GM04503 (cell line): ENCODE measurements around the gene TOM1L2.

ENCODE experiments used
- DNase-seq: peaks from one replicate; pipeline ENCODE4 v3.0.0-alpha.2; 2012; ENCODE audit warnings: low read depth

Gene TOM1L2

DNA sequence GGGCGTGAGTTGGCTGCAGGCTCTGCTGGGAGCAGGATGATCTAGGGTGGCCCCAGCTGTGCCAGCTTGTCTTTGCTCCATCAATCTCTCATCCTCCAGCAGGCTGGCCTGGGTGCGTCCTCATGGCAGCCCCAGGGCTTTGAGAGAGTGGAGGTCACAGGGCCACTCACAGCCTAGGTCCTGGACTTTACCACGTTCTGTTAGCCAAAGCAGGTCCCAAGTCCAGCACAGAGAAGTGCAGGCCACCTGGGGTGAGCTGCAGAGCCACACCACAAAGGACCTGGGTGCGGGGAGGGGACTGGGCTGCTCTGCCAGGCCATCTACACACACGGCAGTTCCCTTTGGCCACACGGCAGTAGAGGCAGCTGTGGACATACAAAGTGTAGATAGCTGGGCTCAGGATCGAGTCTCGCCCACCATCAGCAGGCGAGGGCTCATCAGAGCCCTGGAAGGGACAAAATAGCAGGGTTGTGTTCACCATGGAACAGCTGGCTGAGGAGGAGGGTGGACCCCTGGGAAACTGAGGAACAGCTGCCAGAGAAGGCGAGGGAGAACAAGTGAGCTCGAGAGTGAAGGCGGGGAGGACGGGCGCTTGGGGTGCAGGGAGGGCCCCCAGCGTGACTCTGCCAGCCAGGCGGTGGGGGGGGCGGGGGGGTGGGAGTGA is 165.5 kb downstream of the TOM1L2 start:
- DNase-seq: no peak

DNA sequence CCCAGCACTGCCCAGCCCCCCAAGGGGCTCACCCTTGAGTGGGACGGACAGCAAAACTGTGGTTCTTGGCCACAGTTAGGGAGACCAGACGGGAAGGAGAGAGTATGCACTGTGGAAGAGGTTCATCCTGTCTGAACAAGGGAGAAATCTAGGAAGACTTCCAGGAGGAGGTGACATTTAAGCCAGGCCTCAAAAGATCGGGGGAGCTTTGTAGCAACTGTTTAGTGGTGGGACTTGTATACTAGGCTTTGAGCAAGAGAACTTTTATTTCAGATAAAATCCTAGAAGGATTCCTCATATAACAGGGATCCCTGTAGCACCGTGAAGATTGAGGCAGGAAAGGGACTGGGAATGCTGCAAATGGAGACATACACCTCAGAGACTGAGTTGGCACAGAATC is 166.2 kb downstream of the TOM1L2 start:
- no peak for DNase-seq

DNA sequence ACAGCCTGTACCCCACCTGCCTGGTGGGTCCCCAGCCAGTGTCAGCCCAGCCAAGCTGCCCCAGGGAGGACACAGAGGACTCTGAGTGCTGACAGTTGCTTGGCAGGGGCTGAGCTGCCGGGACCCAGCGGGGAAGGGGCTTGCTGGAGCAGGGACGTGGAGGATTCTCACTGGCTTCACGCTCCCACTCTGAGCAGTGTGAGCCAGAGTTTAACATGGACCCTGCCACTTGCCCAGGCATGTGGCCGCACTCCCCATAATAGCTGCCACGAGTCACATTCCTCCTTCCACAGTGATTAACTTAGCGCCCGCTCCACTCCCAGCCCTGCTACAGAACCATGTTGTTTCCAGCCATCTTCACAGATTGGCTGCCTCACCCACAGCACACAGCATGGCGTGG is 166.6 kb downstream of the TOM1L2 start:
- no peak for DNase-seq

DNA sequence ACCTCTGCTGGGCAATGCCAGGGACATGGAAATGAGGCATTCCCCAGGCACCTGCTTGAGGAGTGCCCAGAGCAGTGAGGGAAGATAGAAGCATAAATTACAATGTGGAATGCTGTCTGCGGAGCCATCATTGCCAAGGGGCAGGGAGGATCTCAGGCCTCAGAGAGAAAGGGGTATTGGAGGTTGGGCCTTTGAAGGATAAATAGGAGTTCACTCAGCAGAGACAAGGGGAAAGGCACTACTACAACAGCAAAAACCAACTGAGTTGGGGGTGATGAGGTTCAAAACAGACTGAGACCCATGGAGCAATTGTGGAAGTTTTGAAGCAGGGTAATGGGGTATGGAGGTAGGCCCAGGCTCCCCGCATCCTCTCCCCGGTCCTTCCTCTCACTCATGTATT is 168.2 kb downstream of the TOM1L2 start:
- no peak for DNase-seq

DNA sequence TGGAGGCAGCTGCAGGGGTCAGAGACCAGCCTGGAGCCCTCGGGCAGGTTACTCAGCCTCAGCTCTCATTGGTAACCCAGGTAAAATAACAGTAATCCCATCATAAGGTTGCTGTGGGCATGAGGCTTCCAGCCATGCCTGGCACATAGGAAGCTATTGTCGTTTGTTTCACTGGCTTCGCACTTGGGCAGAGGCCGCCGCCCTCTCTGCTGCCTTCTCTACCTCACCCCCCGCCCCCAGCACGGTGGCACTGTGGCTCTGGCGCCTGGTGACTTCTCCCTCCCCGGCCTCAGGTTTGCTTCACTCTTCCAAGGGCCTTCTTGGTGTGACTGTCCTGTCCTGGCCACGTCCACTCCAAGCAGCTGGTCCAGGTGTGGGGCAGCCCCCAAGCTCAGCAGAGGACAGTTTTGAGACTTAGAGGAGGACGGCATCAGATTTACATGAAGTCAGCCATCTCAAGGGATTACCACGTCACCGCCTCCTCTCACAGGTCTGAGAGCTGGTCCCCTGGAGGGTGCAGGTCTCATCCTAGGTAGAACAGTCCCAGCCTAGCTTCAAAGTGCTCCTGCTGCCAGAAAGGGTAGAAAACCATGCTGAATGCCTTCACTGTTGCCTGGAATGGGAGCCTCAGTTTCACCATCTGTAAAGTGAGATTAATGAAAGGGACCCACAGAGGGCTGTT is 170.3 kb downstream of the TOM1L2 start:
- DNase-seq: no peak

DNA sequence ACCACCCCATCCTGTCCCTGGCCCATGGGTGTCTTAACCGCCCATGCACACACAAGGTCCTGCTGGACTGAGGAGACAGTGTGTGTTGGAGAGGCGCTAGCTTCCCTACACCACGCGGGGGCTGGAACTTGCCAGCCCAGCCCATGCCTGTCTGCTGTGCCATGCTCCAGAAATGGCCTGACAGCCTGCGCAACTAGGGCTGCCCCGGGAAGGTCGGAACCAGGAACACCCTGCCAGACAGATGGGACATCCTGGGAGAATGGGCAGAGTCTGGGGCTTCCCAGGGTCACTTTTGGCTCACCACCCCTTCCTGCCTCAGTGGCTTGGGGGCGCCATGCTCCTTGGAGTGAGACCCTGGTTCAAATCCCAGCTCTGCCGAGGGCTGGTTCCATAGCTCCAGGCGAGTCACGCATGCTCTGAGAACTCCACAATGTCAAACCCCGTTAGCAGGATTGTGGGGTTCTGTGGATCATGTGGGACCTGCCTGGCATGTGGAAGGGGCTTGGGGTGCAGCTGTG is 171.6 kb downstream of the TOM1L2 start:
- no peak for DNase-seq

DNA sequence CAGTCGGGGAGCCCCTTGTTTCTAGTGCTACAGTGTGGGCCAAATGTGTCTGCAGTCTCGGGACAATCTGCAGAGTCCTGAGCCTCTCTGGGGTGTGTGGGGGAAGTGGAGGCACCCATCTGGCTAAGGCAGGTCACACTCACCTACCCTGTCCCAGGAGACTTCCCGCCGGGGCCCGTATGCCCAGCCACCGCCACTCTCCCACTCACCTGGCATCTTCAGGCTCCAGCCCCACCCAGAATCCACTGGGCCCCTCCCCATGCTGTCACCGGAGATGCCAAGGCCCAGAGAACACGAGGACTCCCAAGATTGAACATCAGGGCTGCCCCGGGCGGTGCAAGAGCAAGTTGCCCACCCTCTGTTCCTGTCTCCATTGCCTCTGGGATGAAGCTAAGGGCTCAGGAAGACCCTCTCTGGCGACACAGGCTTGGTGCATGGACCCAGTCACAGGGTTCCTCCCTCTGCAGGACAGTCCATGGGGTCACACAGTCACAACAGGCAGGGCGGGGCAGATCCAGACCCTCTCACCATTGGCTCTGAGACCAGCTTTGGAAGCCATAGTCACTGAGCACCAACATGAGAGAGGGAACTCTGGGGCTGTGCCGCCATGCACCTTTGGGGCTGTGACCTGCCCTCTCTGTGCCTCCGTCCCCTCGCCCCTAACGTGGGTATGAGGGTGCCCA is 173.5 kb downstream of the TOM1L2 start:
- no peak for DNase-seq

DNA sequence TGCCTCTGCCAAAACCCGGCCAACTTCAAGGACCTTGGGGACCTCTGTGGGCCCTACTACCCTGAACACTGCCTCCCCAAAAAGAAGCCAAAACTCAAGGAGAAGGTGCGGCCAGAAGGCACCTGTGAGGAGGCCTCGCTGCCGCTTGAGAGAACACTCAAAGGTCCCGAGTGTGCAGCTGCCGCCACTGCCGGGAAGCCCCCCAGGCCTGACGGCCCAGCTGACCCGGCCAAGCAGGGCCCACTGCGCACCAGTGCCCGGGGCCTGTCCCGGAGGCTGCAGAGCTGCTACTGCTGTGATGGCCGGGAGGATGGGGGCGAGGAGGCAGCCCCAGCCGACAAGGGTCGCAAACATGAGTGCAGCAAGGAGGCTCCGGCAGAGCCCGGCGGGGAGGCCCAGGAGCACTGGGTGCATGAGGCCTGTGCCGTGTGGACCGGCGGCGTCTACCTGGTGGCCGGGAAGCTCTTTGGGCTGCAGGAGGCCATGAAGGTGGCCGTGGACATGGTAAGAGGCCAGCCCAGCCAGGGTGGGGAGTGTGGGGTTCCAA is 174.1 kb downstream of the TOM1L2 start:
- no peak for DNase-seq

DNA sequence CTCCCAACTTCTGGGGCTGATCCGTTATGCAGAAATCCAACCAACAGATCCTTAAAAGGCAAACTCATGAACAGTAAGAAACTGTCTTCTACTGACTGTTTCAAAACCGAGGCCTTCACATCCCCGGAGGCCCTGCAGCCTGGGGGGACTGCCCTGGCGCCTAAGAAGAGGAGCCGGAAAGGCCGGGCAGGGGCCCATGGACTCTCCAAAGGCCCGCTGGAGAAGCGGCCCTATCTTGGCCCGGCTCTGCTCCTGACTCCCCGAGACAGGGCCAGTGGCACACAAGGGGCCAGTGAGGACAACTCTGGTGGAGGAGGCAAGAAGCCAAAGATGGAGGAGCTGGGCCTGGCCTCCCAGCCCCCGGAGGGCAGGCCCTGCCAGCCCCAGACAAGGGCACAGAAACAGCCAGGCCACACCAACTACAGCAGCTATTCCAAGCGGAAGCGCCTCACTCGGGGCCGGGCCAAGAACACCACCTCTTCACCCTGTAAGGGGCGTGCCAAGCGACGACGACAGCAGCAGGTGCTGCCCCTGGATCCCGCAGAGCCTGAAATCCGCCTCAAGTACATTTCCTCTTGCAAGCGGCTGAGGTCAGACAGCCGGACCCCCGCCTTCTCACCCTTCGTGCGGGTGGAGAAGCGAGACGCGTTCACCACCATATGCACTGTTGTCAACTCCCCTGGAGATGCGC is 174.9 kb downstream of the TOM1L2 start:
- no peak for DNase-seq

DNA sequence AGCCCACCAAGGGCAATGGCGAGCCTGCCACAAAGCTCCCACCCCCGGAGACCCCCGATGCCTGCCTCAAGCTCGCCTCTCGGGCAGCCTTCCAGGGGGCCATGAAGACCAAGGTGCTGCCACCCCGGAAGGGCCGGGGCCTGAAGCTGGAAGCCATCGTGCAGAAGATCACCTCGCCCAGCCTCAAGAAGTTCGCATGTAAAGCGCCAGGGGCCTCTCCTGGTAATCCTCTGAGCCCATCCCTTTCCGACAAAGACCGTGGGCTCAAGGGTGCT is 175.5 kb downstream of the TOM1L2 start:
- DNase-seq: no peak

DNA sequence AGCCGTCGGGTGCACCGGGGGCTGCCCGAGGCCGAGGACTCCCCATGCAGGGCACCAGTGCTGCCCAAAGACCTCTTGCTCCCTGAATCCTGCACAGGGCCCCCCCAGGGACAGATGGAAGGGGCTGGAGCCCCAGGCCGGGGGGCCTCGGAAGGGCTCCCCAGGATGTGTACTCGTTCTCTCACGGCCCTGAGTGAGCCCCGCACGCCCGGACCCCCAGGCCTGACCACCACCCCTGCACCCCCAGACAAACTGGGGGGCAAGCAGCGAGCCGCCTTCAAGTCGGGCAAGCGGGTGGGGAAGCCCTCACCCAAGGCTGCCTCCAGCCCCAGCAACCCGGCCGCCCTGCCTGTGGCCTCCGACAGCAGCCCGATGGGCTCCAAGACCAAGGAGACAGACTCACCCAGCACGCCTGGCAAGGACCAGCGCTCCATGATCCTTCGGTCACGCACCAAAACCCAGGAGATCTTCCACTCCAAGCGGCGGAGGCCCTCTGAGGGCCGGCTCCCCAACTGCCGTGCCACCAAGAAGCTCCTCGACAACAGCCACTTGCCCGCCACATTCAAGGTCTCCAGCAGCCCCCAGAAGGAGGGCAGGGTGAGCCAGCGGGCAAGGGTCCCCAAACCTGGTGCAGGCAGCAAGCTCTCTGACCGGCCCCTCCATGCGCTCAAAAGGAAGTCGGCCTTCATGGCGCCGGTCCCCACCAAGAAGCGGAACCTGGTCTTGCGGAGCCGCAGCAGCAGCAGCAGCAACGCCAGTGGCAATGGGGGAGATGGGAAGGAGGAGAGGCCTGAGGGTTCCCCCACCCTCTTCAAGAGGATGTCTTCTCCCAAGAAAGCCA is 176.0 kb downstream of the TOM1L2 start:
- DNase-seq: no peak

DNA sequence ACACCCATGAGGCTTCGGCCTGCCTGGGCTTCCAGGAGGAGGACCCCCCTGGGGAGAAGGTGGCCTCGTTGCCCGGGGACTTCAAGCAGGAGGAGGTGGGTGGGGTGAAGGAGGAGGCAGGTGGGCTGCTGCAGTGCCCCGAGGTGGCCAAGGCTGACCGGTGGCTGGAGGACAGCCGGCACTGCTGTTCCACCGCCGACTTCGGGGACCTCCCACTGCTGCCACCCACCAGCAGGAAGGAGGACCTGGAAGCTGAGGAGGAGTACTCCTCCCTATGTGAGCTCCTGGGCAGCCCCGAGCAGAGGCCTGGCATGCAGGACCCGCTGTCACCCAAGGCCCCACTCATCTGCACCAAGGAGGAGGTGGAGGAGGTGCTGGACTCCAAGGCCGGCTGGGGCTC is 176.9 kb downstream of the TOM1L2 start:
- DNase-seq: no peak

DNA sequence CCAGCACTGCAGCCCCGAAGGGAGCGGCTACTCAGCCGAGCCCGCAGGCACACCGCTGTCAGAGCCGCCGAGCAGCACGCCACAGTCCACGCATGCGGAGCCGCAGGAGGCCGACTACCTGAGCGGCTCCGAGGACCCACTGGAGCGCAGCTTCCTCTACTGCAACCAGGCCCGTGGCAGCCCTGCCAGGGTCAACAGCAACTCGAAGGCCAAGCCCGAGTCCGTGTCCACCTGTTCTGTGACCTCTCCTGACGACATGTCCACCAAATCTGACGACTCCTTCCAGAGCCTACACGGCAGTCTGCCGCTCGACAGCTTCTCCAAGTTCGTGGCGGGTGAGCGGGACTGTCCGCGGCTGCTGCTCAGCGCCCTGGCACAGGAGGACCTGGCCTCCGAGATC is 177.8 kb downstream of the TOM1L2 start:
- no peak for DNase-seq
